ENCODE results near the gene LRRFIP1.

DNA sequence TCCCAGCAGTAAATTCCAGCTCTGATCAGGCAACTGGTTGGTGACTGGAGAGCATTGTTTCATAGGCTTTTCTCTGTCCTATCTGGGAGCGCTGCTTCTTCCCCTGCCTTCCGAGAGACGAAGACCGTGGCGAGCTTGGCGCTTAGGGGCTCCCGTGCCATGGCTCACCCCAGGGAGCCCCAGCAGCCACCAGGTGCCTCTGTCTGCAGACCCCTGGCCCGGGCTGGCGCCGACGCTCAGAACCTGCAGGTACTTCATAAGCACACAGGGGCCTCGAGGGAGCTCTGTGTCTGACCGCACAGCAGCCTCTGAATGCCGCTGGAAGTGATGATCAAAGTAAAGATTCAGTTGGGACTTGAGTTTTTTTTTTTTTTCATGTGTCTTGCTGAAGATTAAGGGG, 152.1 kb downstream of the LRRFIP1 start:
- TF ChIP-seq, protein P1, sequence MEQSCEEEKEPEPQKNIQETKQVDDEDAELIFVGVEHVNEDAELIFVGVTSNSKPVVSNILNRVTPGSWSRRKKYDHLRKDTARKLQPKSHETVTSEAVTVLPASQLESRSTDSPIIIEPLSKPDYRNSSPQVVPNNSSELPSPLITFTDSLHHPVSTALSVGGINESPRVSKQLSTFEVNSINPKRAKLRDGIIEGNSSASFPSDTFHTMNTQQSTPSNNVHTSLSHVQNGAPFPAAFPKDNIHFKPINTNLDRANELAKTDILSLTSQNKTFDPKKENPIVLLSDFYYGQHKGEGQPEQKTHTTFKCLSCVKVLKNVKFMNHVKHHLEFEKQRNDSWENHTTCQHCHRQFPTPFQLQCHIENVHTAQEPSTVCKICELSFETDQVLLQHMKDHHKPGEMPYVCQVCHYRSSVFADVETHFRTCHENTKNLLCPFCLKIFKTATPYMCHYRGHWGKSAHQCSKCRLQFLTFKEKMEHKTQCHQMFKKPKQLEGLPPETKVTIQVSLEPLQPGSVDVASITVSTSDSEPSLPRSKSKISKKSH (CRISPR knock-in tag; IDR thresholded peaks at IDR 0.05; ENCODE audit: borderline replicate concordance), result no peak
- TF ChIP-seq REST (IDR thresholded peaks at IDR 0.05; ENCODE audit: borderline replicate concordance in 1 of 2, low read depth in 1 of 2, low read length in 2 of 2) (no peak), HMG20B (CRISPR knock-in tag; conservative IDR thresholded peaks at IDR 0.05) (no peak), ZNF660 (CRISPR knock-in tag; IDR thresholded peaks at IDR 0.05; ENCODE audit: borderline replicate concordance, low read depth) (no peak), EP300 (IDR thresholded peaks at IDR 0.05; ENCODE audit: low read depth in 2 of 2, low read length in 2 of 2) (no peak), EP300 (CRISPR knock-in tag; IDR thresholded peaks at IDR 0.05; ENCODE audit: borderline replicate concordance) (no peak), HMGA1 (CRISPR knock-in tag; conservative IDR thresholded peaks at IDR 0.05) (no peak), TBP (CRISPR knock-in tag; IDR thresholded peaks at IDR 0.05) (no peak), ZNF34 (CRISPR knock-in tag; IDR thresholded peaks at IDR 0.05; ENCODE audit: borderline replicate concordance) (no peak), TAF1 (CRISPR knock-in tag; IDR thresholded peaks at IDR 0.05) (no peak), ZNF17 (CRISPR knock-in tag; IDR thresholded peaks at IDR 0.05) (no peak), ZNF44 (CRISPR knock-in tag; IDR thresholded peaks at IDR 0.05) (no peak)

Data from HepG2 (cell line).